SKM-1 (cell line): ENCODE data around the gene CCDC92.

ENCODE experiments used
- DNase-seq: peaks from one replicate; lab custom pipeline; 2025; ENCODE audit not compliant: unreplicated experiment; lab: John Stamatoyannopoulos, UW

CCDC92 gene

DNA sequence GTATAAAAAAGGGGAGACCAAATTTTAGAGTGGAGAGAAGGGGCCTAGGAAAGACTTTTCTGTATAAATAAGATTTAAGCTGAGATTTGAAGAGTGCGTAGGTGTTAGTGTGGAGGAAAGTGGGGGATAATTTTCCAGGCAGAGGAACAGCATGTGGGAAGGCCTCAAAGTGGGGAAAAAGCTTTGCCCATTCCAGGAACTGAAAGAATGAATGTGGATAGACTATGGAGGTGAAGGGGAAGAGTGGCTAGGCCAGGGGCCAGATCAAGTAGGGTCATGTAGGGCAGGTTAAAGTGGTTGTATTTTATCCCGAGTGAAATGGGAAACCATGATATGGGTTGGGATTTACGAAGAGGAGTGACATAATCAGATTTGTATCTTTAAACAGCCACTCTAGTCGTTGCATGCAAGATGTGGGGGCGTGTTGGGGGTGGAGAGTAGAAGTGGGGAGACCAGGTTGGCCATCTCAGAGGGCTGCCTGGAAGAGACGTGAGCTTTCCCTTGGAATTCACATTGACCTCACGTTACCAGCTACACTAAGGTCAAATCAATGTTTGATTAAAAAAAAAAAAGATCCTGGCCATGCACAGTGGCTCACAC lies 3.7 kb upstream of the CCDC92 start:
- no peak for DNase-seq

DNA sequence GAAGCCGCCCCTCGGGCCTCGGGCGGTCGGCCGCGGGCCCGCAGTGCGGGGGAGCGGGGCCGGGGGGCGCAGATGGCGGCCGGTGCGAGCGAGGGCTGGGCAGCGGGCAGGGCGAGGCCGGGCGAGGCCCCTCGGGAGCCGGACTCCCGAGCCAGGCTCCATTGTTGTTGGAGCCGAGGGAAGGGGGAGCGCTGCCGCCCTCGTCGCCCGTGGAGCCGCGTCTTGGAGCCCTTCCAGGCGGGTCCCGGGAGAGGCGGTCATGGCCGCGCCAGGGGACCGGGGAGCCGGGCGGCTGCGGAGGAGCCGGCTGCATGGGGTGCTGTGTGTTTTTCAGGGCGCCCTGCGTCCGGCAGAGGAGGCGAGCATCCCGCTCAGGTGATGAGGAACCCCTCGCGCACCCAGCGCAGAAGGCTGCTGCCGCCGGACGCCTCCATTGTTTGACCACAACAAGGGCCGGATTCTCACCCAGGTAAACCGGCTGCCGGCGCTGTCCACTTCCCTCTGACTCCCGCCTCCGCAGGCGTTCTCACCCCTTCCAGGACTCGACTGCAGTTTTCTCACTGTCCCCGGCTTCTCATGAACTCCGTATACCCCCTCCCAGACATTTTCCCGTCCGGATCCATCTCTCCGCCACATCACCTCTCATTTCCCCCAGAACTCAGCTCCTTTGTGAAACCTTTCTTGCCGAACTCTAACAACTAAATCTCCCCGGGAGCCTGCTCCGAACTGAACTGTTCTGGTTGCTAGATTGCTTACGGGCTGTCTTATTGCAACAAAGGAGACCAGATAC lies 1.1 kb upstream of the CCDC92 start:
- no peak for DNase-seq

GRCh38 chr12:123971770-123972456 lies 718 bp downstream of the CCDC92 start:
- no peak for DNase-seq

DNA sequence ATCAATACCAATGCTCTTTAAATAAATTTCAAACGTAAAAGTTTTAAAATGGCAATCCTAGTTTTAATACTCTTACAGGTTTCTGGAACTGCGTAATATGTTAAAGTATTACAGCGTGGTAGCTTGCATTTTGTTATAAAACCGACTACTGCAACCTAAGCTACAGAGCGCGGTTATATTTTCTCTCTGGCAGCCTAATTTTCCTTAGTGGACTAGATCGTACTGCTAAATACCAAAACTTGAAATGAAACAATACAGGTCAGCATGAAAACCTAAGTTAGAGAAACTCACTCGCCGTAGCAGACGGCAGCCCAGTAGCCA lies 1.2 kb downstream of the CCDC92 start:
- DNase-seq: no peak

DNA sequence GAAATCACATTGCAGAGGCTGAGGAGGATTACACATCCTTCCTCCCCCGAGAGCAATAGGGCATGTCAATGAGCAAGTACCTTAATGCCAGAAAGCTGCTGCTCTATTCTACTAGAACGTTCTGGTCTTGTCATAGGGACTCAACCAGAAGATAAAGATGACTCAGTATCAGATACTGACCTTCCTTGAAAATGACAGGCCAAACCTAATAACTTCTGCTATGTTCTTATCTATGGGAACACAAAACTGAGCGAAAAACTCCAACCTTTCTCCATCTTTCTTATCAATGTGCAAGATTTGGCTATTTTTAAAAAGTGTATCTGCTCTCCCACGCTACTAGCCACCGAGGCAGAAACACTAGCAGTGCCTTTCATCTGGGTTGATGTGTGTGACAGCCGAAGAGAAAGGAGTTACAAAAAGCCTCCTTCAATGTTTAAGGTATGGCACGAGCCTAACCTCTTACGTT lies 5.5 kb downstream of the CCDC92 start:
- DNase-seq: no peak

DNA sequence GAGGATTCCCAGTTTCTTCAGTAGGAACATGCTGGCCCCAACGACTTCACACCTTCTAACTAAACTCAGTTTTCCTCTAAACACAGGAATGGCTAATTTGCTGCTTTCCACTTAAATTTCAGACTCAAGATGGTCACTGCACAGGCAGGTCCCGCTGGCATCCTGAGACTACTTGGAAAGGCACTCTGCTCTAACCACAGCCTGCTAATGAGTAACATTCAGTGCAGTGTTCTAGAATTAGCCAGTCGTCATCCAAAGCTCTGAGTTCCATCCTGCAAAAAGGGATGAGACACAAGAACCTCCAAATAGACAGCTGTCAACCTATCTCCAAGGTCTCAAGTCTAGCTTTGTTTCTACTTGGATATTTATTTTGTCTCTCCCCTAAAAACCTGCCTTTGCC lies 6.0 kb downstream of the CCDC92 start:
- DNase-seq: no peak

GRCh38 chr12:123965382-123965781 lies 7.2 kb downstream of the CCDC92 start:
- no peak for DNase-seq

DNA sequence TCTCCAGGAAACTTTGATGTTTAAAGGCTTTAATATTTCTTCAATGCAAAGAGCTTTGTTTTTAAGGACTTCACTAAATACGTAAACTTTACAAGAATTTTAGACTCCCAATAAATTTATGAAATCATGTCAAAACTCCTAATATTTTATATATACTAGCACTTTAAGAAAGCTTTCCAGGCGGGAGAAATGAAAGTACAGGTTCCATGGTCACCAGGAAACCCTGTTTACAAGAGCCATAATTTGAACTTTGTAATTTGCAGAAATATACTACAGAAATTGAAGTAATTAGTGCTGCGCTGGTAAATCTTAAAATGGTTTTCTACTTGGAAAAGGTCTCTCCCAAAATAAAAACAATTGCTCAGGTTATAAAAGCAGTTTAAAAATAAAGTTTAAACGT lies 8.8 kb downstream of the CCDC92 start:
- DNase-seq: no peak

- DNase-seq: no peak
These were observed 10.1 kb downstream of the CCDC92 start for GRCh38 chr12:123962513-123962912.

DNA sequence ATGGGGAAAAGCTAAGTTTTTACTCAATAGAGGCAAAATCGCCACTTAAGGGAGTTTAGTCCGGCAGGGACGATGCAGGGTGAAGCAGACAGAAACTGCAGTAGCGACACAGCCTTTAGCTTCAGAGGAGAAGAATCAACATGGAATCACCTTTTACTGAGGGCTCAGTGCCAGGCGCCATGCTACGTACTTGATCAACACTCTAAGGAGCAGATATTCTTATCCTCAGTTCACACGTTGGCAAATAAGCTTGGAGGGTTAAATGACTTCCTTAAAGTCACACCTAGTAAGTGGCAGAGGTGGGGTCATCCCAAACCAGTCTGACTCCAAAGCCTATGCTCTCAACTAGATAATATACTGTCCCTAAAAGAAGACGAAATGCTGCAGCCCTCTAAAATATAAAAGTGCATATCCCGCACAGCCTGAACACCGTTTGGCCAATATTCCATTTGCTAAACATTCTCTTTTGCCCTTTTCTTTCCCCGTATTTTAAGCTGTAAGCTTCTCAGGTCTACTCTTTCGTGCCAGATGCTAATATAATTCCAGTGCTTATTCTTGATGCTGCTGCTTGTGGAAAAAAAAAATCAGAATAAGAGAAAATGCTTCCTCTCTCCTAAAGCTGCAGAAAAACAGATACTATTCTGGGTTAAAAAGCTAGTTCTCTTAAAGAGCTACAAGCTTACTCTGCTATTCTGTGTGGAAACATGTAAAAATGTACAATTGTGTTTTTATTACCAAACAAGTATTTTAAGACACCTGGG lies 10.9 kb downstream of the CCDC92 start:
- DNase-seq: no peak

DNA sequence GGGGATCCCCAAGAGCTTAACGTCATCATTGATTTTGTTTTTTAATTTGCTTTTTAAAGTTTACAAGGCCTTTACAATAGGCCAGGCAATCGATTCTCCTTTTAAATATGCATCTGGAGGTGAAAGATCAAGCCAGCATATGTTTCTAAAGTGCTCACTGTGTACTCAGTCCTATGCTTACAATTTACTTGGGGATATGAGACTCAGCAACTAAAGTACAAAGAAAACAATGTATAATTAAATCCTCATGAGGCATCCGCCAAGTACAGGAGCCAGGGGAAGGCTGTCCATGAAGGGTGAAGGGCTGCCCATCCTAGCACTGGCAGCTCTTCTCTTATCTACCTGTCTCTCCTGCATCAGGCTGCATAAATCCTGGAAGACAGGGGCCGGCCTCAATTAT lies 11.8 kb downstream of the CCDC92 start:
- no peak for DNase-seq

DNA sequence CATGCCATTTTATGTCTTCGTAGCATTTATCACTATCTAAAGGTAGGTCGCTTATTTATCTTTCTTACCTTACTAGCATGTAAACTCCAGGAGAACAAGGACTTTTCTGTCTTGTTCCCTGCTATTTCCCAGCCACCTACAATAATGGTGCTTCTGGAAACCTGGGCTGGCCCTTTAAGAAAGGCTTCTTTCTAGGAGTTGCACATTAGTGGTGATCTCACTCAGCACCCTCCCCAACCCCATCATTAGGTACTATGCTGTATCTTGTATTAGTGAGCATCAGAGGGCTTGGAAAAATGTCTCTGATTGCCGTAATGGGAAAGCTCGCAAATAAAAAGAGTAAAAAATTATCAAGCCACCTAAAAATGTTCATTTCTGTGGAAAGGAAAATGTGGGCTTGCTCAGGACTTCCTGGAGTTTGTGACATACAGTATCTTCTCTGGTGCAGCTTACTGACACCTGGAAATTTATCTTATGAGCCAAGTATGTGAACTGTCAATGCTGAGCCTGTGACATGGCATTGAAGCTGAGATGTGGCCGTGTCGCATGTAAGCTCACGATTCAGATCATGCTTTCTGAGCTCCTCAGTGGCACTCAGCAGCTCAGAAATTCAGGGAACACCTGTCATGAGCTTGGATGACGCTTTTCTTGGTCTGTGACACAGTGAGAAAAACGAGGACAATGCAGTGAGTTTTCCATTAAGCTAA lies 12.4 kb downstream of the CCDC92 start:
- no peak for DNase-seq

DNA sequence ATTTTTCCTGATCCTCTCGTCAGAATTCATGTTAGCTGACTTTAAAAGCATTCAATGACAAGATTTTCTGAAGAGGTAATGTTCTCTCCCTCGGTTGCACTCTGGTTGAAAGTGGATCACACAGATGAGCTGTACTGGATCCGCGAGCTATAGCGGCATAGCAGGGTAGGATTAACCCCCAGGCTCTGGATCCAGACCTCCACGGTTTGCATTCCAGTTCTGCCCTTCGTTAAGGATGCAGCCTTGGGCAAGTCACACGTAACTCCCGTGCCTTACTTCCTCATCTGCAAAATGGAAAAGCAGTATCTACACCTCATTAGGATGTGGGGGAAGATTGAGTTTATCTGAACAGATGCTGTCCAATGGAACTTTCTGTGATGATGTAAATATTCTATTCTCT lies 13.8 kb downstream of the CCDC92 start:
- DNase-seq: no peak

DNA sequence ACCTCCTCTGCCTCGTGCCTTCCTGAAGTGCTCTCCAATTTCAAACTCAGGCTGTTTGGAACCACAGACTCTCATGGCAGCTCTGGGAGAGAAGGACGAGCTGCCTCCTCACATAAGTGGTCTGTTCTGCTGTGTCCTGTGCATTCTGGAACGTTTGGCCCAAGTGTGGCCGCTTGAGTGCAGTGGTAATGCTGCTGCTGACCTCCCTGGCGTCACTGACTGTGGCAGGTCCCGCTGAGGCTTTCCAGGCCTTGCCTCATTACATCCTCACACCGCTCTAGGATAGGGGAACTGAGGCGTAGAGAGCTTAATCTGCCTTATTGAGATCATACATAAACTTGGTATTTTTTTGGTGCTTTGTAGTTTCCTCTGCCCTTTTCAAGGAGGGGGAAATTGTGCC lies 14.2 kb downstream of the CCDC92 start:
- DNase-seq: no peak

GRCh38 chr12:123957196-123957595 lies 15.4 kb downstream of the CCDC92 start:
- DNase-seq: no peak

DNA sequence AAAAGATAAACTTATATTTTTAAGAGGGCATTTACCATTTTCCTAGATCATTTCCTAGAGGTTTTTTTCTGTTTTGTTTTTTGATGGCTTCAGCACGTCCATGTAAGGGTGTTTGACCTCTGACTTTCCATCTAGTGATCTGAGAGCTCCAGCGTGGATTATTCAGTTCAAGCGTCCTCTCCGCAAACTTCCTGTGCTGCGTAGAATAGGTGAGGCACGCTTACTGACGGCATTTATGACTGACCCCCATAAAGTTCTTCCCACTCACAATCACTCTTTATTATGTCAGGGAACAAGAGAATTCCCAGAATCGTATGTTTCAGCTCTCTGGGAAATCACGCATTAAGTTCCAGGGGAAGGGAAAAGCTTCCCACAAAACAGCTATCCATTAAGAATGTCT lies 16.4 kb downstream of the CCDC92 start:
- no peak for DNase-seq

DNA sequence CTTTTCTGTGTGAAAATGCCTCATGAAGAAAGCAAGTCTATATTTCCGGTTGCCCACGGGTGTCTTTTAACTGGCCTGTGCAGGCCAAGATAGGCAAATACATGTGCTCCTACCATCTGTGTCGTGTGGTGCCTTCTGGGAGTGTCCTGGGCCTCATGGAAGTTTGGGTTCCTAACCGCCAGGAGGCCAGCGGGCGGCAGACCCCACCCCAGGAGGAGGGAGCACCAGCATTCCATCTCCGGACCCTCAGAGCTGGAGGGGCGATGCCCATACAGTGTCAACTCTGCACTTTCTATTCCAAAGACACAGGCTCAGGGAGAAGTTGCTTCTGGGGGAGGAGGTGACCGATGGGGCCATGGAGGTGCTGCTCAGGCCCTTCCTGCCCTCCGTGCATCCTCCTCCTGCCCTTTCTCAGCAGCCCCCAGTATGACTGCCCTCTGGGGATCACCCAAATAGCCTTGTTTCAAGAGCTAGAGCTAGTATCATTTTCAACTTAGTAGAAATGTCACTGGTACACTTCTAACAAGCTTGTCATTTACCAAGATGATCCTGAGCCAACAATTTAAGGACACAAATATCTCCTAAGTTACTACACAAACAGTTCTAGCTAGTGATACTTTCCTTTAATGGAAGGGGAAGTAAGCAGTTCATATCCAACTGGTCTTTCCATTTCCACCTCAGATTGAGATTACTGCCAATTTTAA lies 17.8 kb downstream of the CCDC92 start:
- no peak for DNase-seq

- DNase-seq: no peak
These were observed 20.6 kb downstream of the CCDC92 start for GRCh38 chr12:123952037-123952436.

DNA sequence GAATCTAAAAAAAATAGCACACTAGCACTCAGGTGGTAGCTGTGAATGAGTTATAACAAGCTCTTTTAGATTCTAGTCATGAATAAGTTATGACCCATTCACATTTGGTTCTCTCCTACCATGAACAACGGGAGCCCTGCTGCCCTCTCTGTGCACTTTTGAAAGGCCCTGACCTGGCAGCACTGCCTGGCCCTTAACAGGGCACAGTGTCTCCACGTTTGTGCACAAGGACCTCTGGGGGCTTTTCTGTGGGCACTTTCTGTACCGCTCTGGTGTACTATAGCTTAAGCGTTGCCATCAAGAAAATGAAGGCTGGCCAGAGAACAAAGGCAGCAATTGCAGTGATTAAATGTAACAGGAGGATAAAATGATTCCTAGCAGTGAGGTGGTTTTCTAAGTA lies 21.2 kb downstream of the CCDC92 start:
- DNase-seq: no peak
